Measurements from ENCODE around the gene SLC6A13.

Gene SLC6A13

GRCh38 chr12:198705-199104, 63.9 kb downstream of the SLC6A13 start:
- H3K36me3 ChIP-seq (ENCODE audit: control insufficient read depth, insufficient read depth, low read length), result no peaks in the 10 kb centered on the region
- DNase-seq (ENCODE audit: extremely low read depth, insufficient read length), result no peak
- H3K27me3 ChIP-seq (replicated peaks; ENCODE audit: control insufficient read depth, insufficient read depth, low read length), result peaks cover 3% of the 10 kb centered on the region
- TF ChIP-seq, protein P1, sequence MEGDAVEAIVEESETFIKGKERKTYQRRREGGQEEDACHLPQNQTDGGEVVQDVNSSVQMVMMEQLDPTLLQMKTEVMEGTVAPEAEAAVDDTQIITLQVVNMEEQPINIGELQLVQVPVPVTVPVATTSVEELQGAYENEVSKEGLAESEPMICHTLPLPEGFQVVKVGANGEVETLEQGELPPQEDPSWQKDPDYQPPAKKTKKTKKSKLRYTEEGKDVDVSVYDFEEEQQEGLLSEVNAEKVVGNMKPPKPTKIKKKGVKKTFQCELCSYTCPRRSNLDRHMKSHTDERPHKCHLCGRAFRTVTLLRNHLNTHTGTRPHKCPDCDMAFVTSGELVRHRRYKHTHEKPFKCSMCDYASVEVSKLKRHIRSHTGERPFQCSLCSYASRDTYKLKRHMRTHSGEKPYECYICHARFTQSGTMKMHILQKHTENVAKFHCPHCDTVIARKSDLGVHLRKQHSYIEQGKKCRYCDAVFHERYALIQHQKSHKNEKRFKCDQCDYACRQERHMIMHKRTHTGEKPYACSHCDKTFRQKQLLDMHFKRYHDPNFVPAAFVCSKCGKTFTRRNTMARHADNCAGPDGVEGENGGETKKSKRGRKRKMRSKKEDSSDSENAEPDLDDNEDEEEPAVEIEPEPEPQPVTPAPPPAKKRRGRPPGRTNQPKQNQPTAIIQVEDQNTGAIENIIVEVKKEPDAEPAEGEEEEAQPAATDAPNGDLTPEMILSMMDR (IDR thresholded peaks at IDR 0.05; ENCODE audit: insufficient read depth, low read length, poor library complexity, severe bottlenecking), result no peak
- H3K4me3 ChIP-seq (replicated peaks; ENCODE audit: low read depth, low read length), result no peak overlapping the region

DNA sequence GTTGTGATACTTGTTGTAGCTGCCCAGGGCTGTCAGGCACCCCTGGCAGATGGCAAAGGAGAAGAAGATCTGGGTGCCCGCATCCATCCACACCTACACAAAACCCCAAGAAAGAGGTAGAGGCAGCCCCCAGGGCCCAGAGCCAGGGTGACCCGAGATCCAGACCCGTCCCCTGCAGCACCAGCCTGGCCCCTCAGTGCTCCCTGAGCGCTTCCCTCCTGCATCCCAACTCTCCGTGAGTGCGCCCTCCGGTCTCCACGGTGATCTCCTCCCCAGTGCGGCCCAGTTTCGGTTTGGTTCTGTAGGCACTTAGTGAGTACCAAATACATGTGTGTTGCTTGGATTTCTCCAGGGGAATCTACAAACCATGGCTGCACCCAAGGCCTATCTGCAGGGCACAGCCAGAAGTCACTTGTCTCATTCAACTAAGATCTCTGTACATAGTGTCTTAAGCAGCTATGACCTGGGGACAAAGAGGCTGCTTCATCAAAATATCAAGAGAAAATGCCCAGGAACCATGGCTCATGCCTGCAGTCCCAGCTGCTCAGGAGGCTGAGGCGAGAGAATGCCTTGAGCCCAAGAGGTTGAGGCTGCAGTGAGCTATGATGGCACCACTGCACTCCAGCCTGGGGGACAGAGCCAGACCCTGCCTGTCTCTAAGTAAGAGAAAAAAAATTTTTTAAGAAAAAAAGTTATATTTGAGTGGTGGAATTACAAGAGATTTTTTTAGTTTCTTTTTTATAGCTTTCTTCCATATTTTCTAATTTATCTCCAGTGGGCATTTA, 64.5 kb downstream of the SLC6A13 start:
- no peaks in the 10 kb centered on the region for H3K36me3 ChIP-seq (ENCODE audit: control insufficient read depth, insufficient read depth, low read length)
- no peak for DNase-seq (ENCODE audit: extremely low read depth, insufficient read length)
- H3K27me3 ChIP-seq (replicated peaks; ENCODE audit: control insufficient read depth, insufficient read depth, low read length), result peaks cover 3% of the 10 kb centered on the region
- TF ChIP-seq, protein P1 (IDR thresholded peaks at IDR 0.05; ENCODE audit: insufficient read depth, low read length, poor library complexity, severe bottlenecking), result no peak
- H3K4me3 ChIP-seq (replicated peaks; ENCODE audit: low read depth, low read length), result no peak overlapping the region

DNA sequence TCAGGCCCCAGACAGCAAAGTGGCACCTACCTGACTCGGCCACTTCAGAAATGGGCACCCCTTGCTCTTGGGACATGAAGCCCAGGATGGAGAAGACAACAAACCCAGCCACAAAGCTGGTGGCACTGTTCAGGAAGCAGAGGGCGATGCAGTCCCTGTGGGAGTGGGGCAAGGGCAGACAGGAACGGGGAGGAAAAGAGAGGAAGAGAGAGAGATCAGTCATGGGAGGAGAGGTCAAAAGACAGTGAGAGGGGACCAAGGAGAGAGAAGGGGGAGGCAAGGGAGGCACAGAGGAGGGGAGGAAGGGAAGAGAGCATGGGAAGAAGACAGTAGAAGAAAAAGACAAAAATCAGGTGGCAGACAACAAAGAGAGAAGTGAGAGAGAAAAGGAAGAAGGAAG, 65.3 kb downstream of the SLC6A13 start:
- Histone ChIP-seq H3K4me3 (replicated peaks; ENCODE audit: low read depth, low read length) (no peak overlapping the region), H3K36me3 (ENCODE audit: control insufficient read depth, insufficient read depth, low read length) (no peaks in the 10 kb centered on the region), H3K27me3 (replicated peaks; ENCODE audit: control insufficient read depth, insufficient read depth, low read length) (peaks cover 3% of the 10 kb centered on the region)
- TF ChIP-seq, protein P1 (IDR thresholded peaks at IDR 0.05; ENCODE audit: insufficient read depth, low read length, poor library complexity, severe bottlenecking), result no peak
- no peak for DNase-seq (ENCODE audit: extremely low read depth, insufficient read length)

DNA sequence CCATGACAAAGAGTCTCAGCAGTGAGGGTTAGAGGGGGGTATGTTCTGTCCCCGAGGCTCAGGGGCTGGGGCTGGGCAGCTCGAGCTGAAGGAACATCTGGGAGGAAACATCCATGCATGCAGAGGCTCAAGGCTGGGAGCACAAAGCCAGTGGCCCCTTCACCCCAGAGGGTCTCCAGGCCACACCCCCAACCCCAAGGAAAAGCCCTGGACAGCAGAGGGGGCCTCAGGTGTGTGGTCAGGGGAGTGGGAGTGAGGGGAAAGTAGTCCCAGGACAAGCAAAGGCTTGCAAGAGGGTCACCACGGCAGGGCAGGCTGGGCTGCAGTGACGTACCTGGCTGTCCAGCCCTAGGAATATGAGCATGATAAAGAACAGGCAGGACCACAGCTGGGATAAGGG, 66.2 kb downstream of the SLC6A13 start:
- H3K27me3 ChIP-seq (replicated peaks; ENCODE audit: control insufficient read depth, insufficient read depth, low read length), result peaks cover 3% of the 10 kb centered on the region
- H3K4me3 ChIP-seq (replicated peaks; ENCODE audit: low read depth, low read length), result no peak overlapping the region
- no peaks in the 10 kb centered on the region for H3K36me3 ChIP-seq (ENCODE audit: control insufficient read depth, insufficient read depth, low read length)
- no peak for DNase-seq (ENCODE audit: extremely low read depth, insufficient read length)
- TF ChIP-seq, protein P1 (IDR thresholded peaks at IDR 0.05; ENCODE audit: insufficient read depth, low read length, poor library complexity, severe bottlenecking), result no peak

DNA sequence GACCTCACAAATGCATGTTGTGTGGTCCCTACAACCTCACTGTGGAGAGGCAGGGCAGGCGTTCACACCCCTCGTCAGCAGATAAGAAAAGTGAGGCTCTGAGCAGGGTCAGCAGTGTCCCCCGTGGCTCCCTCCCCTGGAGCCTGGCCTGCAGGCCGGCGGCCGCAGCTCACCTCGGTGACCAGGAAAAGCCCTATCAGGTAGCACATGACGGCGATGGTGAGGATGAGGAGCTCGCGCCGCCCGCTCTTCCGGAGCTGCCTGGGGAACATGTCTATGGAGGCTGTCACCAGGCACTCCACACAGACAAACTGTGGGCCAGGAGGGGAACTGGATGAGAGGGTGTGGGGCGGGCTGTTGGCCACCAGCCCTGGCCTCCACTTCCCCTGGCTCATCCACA, 66.7 kb downstream of the SLC6A13 start:
- H3K4me3 ChIP-seq (replicated peaks; ENCODE audit: low read depth, low read length), result no peak overlapping the region
- TF ChIP-seq, protein P1 (IDR thresholded peaks at IDR 0.05; ENCODE audit: insufficient read depth, low read length, poor library complexity, severe bottlenecking), result no peak
- no peaks in the 10 kb centered on the region for H3K36me3 ChIP-seq (ENCODE audit: control insufficient read depth, insufficient read depth, low read length)
- DNase-seq (ENCODE audit: extremely low read depth, insufficient read length), result no peak
- no peaks in the 10 kb centered on the region; the same call in none of the 2 replicates for H3K27me3 ChIP-seq (replicated peaks; ENCODE audit: control insufficient read depth, insufficient read depth, low read length)

Data from GM06990 (cell line).